Eye (tissue), 1 donor: Measurements from ENCODE around the gene SLC35A4.

Source experiments
- DNase-seq: peaks from one replicate; pipeline ENCODE4 v3.0.0-alpha.2; 2015

SLC35A4 gene, protein sequence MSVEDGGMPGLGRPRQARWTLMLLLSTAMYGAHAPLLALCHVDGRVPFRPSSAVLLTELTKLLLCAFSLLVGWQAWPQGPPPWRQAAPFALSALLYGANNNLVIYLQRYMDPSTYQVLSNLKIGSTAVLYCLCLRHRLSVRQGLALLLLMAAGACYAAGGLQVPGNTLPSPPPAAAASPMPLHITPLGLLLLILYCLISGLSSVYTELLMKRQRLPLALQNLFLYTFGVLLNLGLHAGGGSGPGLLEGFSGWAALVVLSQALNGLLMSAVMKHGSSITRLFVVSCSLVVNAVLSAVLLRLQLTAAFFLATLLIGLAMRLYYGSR

DNA sequence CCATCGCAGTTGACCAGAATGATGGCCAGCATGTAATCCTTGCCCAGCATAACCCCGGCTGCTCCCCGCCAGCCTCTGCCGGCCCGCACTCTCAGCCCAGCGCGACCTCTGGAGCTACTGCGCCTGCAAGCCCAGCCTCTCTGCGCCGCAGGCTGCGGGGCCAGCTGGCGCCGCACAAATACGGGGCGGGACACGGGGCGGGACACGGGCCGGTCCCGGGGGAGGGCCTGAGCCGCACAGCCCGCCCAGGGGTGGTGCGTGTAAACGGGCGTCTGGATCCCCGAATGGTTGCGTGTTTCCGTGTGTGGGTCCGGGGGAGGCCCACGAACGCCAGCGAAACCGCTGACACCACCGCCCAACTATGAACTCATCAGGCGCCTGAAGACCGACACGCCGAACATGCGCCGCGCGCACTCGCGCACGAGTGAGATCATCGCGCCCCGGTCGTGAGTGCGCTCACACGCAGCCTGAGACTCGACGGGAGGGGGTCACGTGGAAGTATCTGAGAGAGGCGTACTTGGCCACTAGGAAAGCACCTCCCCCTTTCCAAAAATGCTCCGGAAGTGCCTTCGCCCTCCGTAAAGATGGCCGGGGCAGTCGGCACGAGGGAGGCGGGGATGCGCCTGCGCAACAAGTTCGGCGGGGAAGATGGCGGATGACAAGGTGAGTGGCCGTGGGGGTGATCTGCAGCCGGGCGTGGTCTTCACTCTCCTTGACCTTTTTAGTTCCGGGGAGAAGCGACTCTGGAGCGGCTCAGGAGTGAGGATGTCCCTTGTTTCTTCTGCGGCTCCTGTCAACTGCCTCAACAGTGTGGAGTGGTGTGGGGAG, at the start of gene SLC35A4, which contains the start of gene APBB3:
SLC35A4 (plus strand) TSS at position 633 of the 828 bp plus-strand sequence. CDS start 2,342 bp downstream, outside the sequence.
APBB3 (minus strand) TSS at position 403 of the 828 bp plus-strand sequence; CDS start at position 50, 353 bp downstream.
- DNase-seq: peak; percentile 99

DNA sequence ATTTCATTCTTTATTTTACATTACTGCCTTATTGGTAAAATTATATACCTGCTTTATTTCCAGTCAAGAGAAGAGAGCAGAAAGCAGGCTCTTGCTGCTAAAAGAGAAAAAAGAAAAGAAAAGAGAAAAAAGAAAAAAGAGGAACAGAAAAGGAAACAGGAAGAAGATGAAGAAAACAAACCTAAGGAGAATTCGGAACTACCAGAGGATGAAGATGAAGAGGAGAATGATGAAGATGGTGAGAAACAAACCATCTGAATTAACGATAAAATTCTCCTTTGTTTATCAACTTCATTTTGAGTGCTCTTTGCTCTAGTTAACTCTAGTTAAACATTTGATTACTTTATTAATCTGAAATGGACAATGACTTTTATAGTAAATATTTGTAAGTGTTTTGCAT, 40.6 kb upstream of the SLC35A4 start:
- no peak for DNase-seq

DNA sequence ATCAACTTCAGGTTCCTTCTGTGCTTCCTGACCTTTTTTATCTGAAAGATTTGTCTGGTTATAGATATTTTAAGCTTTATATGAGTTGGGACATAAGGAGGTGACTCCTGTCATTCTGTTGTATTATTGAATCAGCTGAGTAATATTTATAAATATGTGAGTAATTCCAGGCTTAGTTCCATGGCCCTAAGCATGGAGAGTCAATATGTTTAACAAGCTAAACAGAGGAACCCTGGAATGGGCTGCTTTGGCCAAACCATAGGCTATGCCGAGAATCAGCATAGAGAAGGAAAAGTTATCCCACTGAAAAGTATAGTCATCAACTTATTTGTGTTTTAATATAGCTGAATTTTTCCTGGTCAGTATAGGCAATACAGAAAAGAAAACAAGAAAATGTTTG, 24.4 kb upstream of the SLC35A4 start:
- DNase-seq: no peak

DNA sequence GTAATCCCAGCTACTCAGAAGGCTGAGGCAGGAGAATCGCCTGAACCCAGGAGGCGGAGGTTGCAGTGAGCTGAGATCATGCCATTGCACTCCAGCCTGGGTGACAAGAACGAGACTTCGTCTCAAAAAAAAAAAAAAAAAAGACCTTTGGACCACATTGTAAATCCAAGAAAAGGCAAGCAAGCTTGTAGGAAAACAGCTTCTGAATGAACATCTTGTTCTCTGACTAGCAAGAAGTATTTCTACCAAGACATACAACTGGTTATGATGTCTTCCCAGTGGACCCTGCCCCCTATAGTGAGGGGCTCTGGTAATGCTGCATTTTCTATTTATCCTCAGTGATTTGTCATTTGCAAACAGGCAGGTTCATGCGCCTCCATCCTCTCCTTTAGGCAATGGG, 21.7 kb upstream of the SLC35A4 start:
- DNase-seq: no peak

DNA sequence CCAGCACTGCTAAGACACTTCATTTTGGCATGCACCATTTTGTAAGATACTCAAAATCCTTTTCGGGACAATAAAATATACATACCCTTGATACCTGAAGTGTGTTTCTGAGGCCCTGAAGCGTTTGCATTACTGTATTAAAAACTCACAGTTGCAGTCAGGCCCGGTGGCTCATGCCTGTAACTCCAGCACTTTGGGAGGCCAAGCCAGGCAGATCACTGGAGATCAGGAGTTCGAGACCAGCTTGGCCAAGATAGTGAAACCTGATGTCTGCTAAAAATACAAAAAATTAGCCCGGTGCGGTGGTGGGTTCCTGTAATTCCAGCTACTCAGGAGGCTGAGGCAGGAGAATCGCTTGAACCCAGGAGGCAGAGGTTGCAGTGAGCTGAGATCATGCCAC, 19.6 kb upstream of the SLC35A4 start:
- DNase-seq: no peak

DNA sequence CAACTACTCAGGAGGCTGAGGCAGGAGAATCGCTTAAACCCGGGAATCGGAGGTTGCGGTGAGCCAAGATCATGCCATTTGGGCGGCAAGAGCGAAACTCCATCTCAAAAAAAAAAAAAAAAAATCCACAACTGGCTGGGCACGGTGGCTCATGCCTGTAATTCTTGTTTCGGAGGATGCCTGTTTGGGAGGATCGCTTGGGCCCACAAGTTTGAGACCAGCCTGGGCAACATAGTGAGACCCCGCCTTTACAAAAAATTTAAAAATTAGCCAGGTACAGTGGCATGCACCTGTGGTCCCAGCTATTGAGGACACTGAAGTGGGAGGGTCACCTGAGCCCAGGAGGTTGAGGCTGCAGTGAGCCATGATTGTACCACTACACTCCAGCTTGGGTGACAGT, 19.0 kb upstream of the SLC35A4 start:
- no peak for DNase-seq

DNA sequence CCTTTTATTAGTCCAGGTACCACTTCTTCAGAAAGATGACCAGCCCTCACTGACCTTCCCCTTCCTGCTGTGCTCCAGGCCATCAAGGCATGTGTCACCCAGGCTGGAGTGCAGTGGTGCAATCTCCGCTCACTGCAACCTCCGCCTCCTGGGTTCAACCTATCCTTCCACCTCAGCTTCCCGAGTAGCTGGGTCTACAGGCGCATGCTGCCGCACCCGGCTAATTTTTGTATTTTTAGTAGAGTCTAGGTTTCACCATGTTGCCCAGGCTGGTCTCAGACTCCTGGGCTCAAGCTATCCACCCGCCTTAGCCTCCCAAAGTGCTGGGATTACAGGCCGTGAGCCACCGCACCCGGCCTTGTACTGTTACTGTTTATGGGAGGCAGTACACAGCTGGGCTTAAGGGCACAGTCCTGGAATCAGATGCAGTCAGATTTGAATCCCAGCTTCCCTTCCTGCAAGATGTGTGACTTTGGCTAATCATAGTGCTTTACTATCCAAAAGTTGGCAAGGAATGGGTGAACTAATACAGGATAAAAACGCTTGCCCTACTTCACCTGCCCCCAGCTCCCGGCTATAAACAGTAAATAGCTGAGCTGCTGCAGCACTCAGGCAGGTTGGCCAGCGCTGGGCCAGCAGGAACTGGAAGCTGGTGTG, 17.6 kb upstream of the SLC35A4 start:
- DNase-seq: no peak

DNA sequence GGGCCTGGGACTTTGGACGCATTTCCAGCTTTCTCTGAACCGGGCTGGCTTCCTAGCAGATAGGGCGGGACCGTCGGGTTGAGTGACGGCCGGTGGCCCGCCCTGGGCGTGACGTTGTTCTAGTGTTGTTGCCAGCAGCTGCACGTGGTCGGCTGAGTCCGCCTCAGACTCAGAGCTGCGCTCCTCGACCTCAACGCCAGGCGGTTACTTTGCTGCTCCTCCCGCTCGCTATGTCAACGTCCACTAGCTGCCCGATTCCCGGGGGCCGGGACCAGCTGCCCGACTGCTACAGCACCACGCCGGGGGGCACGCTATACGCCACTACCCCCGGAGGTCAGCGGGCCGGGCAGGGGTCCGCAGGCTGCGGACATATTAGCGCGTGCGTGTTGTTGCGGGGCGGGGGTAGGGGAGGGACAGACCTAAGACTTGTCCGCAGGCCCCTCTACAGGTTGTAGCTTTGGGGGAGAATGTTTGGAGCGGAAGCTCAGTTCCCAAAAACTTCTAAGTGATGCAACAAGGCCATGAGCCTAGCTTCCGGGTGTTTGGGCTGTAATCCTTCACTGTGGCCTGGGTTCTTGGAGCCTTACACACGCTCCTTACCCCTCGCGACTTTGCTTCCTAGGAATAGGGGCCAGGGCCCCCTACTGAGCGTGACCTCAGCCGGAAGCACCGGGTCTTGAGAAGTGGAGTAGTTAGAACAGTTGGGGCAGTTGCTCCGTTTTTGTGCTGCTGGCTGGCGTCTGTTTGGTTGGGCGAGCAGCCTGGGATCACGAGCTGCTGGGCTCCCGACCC, 16.9 kb upstream of the SLC35A4 start, which contains the start of gene EIF4EBP3:
EIF4EBP3 (plus strand) TSS at position 155 of the 792 bp plus-strand sequence; CDS start at position 231, 76 bp downstream.
- DNase-seq: peak; percentile 97

DNA sequence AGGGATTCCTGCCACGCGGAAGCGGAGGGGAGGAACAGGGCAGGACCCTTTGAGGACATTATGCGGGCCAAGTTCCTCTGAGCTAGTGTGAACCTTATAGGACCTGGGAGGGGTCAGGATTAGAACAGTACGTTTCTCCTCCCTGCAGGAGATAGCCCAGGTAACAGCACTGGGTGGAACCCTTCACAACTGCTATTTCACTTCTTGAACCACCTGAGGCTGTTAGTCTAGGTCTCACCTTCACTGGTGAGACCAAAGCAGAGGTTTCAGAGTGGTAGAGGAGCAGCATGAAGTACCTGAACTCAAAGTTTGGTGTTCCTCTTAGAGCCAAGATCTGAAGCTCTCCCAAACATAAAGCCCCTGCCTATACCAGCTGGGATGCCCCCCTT, 16.3 kb upstream of the SLC35A4 start:
- no peak for DNase-seq

DNA sequence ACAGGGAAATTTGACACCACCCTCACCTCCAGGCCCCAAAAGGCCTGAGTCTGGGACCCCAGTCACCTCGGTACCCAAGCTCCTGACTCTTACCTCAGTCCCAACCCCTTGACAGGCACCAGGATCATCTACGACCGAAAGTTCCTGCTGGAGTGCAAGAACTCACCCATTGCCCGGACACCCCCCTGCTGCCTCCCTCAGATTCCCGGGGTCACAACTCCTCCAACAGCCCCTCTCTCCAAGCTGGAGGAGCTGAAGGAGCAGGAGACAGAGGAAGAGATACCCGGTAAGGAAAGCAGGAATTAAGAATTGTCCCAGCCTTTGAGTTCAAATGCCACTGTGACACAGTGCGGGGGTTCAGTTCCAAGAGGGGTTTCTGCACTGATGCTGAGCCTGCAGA, 15.8 kb upstream of the SLC35A4 start:
- DNase-seq: no peak

DNA sequence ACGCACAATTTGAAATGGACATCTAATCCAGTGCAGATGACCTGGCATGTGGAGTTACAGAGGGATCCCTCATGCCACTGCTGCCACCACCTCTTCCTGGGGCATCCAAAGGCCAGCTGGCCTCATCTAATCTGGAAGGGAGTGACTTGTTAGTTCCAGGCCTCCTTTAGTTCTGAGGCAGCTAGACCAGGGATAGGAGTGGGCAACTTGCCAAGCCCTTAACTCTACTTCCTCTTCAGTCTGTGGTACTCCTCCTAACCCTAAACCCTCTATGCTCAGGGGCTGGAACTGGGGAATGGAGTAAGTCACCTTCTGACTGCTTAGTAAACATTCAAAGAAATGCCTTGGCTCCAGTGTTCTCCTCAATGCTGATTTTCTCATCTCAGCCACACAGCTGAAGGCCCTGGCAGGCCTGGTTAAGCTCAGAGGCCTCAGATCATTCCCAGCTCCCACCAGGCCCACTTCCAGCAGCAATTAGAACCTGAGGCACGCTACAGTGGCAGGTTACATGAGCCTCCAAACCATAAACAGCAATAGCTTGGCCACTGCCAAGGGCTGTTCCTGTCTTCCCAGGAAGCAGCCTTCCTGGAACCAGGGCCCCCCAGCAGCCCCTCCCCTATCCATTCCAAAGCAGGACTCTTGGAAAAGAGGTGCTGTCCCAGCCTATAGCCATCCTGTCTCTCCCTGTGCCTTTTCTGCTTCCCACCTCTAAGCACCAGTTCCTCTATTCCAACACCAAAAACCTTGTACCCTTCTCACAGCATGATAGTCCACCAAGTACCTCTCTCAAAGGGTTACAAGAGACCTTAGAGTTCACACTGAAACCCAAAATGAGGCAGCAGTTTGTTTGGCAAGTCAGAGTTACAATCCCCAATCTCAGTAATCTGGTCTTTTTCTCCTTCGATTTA, 15.1 kb upstream of the SLC35A4 start:
- peak; percentile 15 for DNase-seq

DNA sequence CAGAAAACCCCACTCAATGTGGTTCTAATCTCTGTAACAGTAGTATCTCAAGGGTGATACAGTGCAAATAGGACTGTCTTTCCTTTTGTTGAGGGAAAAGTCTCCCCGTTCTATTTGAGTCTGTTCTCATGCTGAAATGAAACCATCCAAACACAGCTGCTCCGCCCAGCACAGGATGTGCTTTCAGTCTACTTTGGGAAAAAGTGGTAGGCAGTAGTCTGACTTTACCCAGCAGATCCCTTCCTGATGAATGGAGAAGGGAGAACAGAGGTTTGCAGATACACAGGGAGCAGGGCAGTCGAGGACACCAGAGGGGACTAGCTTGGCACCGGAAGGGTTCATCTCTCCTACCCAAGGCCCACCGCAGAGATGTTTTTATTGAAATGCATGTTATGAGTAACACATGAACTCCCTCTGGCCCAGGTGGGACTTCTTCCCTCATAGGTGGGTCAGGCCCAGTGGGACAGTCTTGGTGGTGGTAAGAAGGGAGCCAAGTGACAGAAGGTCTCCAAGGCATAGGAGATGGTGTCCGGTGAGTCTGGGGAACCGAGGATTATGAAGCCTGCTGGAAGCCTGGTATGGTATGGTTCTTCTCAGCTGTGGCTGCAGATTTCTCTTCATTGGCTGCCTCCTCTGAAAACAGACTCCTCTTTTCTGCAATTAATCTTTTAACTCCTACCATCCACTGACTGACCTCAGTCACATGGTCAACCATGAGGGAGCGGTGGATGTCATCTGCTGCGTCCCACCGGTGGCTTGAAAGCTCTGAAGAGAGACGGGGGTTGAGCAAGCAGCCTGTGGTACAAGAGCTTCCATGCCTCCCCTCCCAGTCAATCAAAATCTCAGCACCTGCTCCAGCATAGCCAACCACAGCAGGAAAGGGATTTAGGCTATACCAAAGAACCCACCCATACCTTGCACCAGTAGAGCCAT, 14.2 kb upstream of the SLC35A4 start:
- DNase-seq: no peak

DNA sequence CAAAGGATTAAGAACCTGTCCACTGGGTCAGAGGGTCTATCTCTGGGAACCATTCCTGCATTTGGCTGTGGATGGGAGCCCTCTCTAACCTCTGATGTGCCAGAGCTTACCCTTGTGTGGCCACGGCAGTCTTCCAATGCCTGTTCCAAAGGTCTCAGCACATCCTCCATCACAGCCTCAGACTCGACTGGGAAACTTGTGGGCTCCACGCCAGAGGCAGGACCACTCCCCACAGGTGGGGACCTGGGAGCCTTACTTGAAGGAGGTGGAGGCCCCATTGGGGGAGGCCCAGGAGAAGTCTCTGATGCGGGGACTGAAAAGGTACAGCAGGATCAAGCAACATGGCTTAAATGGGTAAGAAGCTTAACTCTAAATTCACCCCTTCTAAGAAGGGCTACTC, 12.8 kb upstream of the SLC35A4 start:
- DNase-seq: no peak

DNA sequence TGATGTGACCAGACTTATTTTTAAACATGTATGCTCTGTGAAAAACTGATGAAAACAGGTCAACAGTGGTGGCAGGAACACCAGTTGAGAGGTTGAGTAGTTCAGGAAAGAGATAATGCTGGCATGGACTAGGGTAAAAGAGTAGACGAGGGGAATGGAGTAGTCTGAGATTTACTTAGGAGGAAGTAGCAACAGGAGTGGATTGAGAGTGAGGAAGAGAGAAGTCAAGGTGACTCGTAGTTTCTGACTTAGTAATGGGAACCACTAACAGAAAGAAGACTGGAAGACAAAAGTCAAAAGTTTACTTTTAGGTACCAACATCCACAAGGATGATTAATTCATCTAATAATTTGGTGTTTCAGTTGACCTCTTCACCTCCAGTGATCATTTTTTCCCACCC, 11.0 kb upstream of the SLC35A4 start:
- DNase-seq: no peak

DNA sequence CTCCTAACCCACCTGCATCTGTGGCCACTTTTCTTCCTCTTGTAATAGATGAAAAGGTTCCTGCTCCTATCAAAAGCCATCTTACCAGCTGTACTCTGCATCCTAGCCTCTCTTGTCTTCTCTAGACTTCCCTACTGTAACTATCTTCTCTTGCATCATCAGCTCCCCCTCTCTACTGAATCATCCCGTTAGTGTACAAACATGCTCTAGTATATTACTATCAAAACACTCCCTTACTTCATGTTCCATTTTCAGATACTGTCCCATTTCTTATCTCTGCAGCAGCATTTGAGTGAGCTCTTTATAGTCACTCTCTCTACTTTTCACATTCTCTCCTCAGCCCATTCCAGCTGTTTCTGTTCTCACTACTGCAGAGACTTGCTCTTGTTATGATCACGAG, 10.2 kb upstream of the SLC35A4 start:
- DNase-seq: no peak

DNA sequence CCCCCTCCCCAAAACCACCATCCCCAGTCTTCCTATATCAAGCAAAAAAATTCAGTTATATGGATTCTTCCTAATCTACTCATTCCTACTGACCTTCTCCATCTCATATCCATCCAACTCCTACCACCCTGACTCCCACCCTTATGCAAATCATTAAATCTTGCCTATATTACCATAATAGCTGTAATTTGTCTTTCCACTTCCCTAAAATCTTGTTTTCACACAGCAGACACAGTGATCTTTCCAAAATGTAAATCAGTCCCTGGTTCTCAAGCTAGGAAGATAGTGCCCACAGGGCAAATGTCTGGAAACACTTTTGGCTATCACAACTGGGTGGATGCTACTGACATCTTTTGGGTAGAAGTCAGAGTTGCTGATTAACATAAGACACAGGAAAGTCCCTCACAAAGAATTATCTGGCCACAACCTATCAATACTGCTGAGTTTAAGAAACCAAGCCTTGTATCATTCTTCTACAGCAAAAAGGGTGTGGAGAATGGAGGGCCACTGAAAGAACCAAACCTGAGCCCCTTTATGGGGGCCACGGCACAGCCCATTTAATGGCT, 8.8 kb upstream of the SLC35A4 start:
- DNase-seq: no peak

DNA sequence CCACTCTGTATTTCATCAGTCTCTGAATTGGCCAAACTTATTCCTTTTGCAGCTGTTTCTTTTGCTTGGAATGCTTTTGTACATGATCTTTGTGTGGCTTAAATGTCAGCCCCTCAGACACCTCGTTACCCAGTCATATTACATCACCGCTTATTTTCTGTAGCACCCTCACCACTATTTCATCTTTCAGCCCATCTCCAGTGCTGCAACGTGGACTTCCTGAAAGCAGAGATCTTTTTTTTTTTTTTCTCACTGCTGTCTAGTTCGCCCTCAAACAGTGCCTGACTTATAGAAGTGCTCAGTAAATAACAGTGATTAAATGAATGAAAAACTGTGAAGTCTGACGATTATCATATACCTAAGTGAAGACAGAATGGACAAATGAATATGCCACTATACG, 8.2 kb upstream of the SLC35A4 start:
- peak; percentile 33 for DNase-seq

DNA sequence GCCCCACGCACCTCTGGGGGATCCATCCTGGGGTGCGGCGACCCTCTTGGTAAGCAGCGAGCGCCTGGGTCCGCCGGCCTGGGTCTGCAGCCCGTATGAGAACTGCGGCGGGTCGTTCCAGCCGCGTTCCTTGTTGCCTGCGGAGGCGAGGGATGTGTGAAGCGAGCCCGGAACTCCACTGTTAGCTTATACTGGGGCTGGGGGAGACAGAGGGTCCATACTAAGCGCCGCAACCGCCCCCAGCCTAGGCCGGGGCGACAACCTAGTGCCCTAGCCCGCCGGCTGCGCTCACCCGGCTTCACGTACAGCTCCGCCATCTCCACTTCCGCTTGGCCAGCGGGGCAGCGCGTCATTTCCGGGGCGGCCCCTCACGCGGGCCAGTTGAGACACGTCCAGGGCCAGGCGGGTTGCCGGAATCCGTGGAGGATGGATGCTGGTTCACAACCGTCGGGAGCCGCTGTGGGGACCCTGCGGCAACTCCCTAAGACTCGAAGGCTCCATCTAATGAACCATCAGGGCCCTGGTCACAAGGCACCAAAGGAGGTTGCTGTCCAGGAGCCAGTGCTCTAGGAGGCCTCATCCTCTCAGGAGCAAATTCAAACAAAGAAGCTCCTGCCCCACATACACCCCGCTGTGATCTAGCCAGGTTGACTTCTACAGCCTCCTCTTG, 7.4 kb upstream of the SLC35A4 start, which contains the start of gene SRA1:
SRA1 (minus strand) TSS at position 338 of the 670 bp plus-strand sequence; CDS start at position 317, 21 bp downstream.
- peak; percentile 97 for DNase-seq

DNA sequence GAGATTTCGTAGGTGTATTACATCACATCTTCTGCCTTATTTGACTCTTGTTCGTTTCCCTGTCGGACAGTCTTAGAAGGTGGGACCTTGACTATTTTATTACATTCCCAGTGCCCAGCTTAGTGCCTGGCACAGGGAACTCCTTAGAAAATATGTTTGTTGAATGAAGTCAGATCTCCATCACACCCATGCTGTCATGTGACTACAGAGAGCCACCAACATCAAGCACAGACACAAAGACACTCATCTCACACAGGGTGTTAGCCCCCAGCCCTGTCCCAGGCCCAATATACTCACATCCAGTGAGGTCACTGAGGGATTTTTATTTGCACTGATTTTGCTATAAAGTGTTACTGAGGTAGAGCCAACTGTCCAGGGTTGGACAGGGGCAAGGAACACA, 6.7 kb upstream of the SLC35A4 start:
- DNase-seq: no peak
